ENCODE data around the gene C2CD5.

DNA sequence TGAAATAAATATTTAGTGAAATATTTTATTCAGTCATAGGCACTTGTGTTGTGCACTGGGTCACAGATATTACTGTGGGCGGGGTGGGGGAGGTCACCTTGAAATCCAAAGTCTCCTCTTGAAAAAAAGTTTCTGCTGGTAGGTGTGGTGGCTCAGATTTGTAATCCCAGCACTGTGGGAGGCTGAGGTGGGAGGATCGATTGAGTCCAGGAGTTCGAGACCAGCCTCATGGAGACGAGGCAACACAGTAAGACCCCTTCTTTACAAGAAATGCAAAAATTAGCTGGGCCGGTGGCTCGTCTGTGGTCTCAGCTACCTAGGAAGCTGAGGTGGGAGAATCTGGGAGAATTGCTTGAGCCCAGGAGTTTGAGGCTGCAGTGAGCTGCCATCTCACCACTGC lies 913 bp upstream of the C2CD5 start:
- TF ChIP-seq, protein P1, sequence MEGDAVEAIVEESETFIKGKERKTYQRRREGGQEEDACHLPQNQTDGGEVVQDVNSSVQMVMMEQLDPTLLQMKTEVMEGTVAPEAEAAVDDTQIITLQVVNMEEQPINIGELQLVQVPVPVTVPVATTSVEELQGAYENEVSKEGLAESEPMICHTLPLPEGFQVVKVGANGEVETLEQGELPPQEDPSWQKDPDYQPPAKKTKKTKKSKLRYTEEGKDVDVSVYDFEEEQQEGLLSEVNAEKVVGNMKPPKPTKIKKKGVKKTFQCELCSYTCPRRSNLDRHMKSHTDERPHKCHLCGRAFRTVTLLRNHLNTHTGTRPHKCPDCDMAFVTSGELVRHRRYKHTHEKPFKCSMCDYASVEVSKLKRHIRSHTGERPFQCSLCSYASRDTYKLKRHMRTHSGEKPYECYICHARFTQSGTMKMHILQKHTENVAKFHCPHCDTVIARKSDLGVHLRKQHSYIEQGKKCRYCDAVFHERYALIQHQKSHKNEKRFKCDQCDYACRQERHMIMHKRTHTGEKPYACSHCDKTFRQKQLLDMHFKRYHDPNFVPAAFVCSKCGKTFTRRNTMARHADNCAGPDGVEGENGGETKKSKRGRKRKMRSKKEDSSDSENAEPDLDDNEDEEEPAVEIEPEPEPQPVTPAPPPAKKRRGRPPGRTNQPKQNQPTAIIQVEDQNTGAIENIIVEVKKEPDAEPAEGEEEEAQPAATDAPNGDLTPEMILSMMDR (IDR thresholded peaks at IDR 0.05; ENCODE audit: insufficient read depth, low read length, poor library complexity, severe bottlenecking) = no peak
- no peak for TF ChIP-seq EZH2phosphoT487 (conservative IDR thresholded peaks at IDR 0.05; ENCODE audit: low read length)

All from SU-DHL-6 (cell line).